NCI-H2029 (cell line): ENCODE data around the gene MEGF10.

Experiments used
- DNase-seq: peaks from one replicate; lab custom pipeline; 2025; lab: John Stamatoyannopoulos, UW

Gene MEGF10

GRCh38 chr5:127412698-127413097 is 122.1 kb downstream of the MEGF10 start:
- DNase-seq = no peak

- DNase-seq = no peak
These were observed 124.4 kb downstream of the MEGF10 start for GRCh38 chr5:127415034-127415433.

GRCh38 chr5:127416906-127417305 is 126.3 kb downstream of the MEGF10 start:
- no peak for DNase-seq

DNA sequence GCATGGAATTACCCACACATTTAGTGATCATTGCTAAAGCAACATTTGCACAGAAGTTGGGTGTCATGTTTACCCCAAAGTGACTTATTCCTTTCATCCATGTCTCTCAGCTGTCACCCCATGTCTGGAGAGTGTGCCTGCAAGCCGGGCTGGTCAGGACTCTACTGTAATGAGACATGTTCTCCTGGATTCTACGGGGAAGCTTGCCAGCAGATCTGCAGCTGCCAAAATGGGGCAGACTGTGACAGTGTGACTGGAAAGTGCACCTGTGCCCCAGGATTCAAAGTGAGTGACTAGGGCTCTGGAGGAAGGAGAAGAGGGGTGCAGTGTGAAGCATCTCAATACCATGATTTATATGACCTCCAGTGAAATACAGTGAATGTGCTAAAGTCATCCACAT is 126.9 kb downstream of the MEGF10 start:
- no peak for DNase-seq

DNA sequence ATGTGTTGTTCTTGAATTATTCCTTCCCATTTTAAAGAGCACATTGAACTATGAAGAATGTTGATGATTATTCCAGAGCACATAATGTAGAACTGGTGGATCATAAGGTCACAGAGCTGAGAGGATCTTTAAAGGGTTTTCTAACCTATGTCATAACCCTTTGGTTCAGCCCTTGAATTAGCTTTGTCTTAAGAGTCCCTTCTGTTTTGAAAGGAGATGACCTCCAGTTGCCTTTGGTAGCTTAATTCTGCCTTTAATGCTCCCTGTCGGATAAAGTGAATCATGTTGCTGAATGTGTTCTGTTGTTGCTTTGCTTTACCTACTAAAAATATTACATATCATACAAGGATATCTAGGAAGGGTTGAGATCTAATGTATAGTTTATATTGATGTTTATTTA is 127.8 kb downstream of the MEGF10 start:
- DNase-seq = no peak

GRCh38 chr5:127418974-127419682 is 128.5 kb downstream of the MEGF10 start:
- DNase-seq = peak; percentile 7

DNA sequence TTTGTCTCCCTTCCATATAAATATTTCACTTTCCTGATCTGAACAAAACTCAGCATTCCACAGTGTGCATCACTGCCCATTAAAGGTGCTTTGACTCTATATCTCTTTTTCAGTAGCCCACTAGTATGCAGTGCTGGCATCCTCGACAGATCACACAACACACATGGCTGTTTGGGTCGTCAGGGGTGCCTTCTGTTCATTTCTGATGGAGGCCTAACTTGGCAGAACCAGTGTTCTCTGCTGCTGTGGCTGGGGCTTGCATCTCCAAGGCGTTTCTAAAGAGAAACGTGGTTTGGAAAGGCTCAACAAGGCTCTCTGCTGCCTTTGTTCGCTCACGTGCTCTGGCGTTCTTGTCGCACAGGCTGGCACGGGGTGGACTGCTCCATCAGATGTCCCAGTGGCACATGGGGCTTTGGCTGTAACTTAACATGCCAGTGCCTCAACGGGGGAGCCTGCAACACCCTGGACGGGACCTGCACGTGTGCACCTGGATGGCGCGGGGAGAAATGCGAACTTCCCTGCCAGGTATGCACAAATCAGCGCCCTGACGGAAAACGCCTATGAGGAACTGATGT is 129.2 kb downstream of the MEGF10 start:
- no peak for DNase-seq

GRCh38 chr5:127420758-127421157 is 130.2 kb downstream of the MEGF10 start:
- no peak for DNase-seq

- DNase-seq = no peak
These were observed 130.9 kb downstream of the MEGF10 start for GRCh38 chr5:127421471-127421870.

DNA sequence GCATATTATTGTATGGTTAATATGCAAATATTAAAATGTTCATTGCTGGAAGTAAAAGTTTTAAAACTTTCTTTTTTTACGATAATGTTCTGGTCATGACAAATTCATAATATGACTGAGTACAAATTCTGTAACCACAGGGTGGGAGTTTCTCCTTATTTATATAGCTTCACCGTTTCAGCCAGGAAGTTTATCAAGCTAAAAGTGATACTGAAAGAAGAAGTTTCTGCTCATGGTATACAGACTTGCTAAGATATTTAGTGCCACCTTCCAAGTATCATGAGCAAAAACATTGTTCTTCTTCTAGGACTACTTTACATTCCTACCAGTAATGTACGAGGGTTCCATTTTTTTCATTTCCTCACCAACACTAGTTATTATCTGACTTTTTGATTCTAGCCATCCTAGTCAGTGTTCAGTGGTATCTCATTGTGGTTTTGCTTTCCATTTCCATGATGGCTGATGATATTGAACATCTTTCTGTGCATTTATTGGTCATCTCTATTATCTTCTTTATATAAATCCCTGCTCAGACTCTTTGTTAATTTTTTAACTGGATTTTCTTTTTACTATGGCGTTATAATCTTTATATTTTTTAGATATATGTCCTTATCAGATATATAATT is 132.7 kb downstream of the MEGF10 start:
- DNase-seq = no peak

GRCh38 chr5:127425037-127425436 is 134.4 kb downstream of the MEGF10 start:
- DNase-seq = no peak

DNA sequence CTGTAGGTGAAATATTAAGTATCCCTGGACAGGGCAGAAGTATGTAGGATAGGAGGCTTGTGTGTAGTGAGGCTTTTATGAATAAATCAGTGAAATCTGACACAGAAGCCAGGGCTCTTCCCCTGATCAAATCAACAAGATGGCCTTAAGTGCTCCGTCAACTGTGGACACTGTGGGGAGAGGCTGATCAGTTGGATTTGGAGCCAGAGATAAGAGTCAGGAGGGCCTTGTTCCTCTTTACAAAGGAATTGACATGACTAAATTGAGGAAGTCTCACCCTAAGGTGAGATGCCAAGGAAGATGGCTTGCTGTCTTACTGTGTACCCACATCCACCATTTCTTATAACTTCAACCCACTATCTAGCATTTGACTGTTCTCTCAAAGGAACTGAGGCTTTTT is 135.3 kb downstream of the MEGF10 start:
- DNase-seq = no peak

- no peak for DNase-seq
These were observed 136.1 kb downstream of the MEGF10 start for GRCh38 chr5:127426661-127427060.

- no peak for DNase-seq
These were observed 137.7 kb downstream of the MEGF10 start for GRCh38 chr5:127428276-127428675.

DNA sequence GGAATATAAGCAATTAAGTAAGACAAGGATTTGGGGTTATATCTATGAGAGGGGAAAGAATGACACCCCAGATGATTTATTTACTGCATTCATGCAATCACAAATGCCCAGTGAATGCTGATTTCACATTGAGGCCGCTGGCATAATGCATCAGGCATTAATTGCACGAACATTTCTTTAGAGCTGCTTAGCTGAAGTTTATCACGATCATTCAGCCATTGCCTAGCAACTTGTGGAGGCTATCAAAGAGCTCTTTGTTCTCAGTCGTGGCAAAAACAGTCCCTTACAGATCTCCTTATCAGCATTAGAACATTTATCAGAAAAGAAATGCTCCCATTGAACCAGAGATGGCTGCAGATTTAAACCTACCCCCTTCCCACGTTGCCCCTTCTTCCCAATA is 138.2 kb downstream of the MEGF10 start:
- DNase-seq = no peak

GRCh38 chr5:127429928-127430327 is 139.3 kb downstream of the MEGF10 start:
- DNase-seq = no peak

- no peak for DNase-seq
These were observed 140.0 kb downstream of the MEGF10 start for GRCh38 chr5:127430627-127431026.

- no peak for DNase-seq
These were observed 141.5 kb downstream of the MEGF10 start for GRCh38 chr5:127431977-127432585.

DNA sequence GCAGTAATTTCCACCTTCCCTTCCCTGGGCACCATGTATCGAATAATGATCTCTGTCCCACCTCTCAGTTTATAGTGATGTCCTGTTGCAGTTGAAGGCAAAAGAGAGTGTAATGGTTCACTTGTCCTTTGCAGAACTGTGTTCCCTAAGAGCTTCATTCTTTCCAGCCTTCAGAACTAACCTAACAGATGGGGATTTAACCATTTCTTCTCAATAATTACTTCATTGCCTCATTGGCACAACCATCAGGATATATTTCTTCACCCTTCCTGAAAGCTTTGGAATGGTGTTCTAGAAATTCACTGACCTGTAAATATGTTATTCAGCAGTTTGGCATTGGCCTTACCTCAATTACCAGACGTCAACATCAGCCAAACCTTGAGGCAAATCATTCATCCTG is 142.9 kb downstream of the MEGF10 start:
- DNase-seq = no peak

- no peak for DNase-seq
These were observed 144.0 kb downstream of the MEGF10 start for GRCh38 chr5:127434588-127434987.

DNA sequence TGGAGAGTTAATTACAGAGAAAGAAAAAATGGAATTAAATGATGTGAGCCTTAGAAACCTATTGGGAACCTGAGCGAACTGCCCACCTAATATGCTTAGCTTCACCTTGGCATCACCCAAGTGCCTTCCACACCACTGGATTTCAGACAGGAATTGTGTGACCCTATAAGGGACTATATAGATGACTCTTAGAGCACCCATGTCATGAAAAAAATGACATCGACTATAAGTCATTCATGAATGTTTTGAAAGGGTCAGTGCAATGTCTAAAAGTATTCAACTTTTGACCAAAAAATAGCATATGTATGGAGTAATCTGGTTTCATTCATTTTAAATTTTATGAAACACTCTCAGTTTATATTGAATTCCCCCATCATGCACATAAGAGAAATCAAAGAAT is 145.2 kb downstream of the MEGF10 start:
- no peak for DNase-seq

- DNase-seq = no peak
These were observed 149.0 kb downstream of the MEGF10 start for GRCh38 chr5:127439644-127440043.

DNA sequence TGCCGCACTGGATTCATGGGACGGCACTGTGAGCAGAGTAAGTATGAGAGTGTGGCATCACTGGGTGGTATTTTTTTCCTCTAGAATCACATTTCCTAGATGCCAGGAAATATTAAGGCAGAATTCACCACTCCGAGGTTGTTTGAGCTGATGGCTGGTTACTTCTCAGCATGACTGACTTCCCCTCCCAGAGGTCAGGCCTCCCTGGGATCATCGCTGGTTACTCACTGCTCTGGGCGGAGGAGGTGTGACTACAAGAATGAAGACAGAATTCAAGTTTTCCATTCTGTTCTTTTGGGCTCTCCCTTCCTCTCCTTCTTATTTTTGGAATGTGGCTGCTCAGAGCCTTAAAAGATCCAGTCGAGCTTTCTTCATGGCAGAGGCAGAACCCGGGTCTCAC is 150.2 kb downstream of the MEGF10 start:
- no peak for DNase-seq
